ENCODE data around the gene KIAA0319L.
A peak's percentile ranks its signal among the peaks of the same experiment; 100 is the strongest.
"Not testable (repeated sequence)": the region's sequence is repeated elsewhere in the genome, so short reads cannot be mapped to it uniquely, and the experiment has no call there.

KIAA0319L gene

GRCh38 chr1:35580949-35581388 is 23.8 kb upstream of the KIAA0319L start:
- no peak for DNase-seq

- DNase-seq: no peak
Measured at GRCh38 chr1:35577071-35577998, 20.1 kb upstream of the KIAA0319L start.

- DNase-seq: not testable (repeated sequence)
Measured at GRCh38 chr1:35576766-35577070, 19.5 kb upstream of the KIAA0319L start.

- DNase-seq: no peak
Measured at GRCh38 chr1:35576061-35576765, 19.0 kb upstream of the KIAA0319L start.

GRCh38 chr1:35575416-35575958 is 18.3 kb upstream of the KIAA0319L start:
- no peak for DNase-seq

- no peak for DNase-seq
Measured at GRCh38 chr1:35574655-35575415, 17.6 kb upstream of the KIAA0319L start.

GRCh38 chr1:35574125-35574654 is 17.0 kb upstream of the KIAA0319L start:
- DNase-seq: no peak

GRCh38 chr1:35573198-35574124 is 16.3 kb upstream of the KIAA0319L start, which contains the start of gene TFAP2E:
Gene TFAP2E, plus strand, starts transcription at chr1:35573314. Its CDS starts 264 bp downstream, at chr1:35573578.
- DNase-seq: peak; percentile 61

- no peak for DNase-seq
Measured at GRCh38 chr1:35572296-35572695, 15.1 kb upstream of the KIAA0319L start.

- no peak for DNase-seq
Measured at GRCh38 chr1:35571263-35571662, 14.1 kb upstream of the KIAA0319L start.

GRCh38 chr1:35570589-35571137 is 13.5 kb upstream of the KIAA0319L start:
- no peak for DNase-seq

- no peak for DNase-seq
Measured at GRCh38 chr1:35569936-35570335, 12.7 kb upstream of the KIAA0319L start.

- peak; percentile 65 for DNase-seq
Measured at GRCh38 chr1:35568975-35569395, 11.8 kb upstream of the KIAA0319L start.

GRCh38 chr1:35567947-35568558 is 10.8 kb upstream of the KIAA0319L start:
- no peak for DNase-seq

- DNase-seq: no peak
Measured at GRCh38 chr1:35565742-35566133, 8.5 kb upstream of the KIAA0319L start.

GRCh38 chr1:35564884-35565741 is 7.9 kb upstream of the KIAA0319L start:
- no peak for DNase-seq

GRCh38 chr1:35564037-35564883 is 7.1 kb upstream of the KIAA0319L start:
- DNase-seq: peak; percentile 68

GRCh38 chr1:35563166-35563565 is 6.0 kb upstream of the KIAA0319L start:
- DNase-seq: no peak

Measured in NCI-H2227 treated with DMSO at 0.1 percent for 48 hours (cell line).